Tibial nerve (tissue), 3 donors: Measurements from ENCODE around the gene HSPA6.
"Not testable (repeated sequence)": the region's sequence is repeated elsewhere in the genome, so short reads cannot be mapped to it uniquely, and the experiment has no call there.

ENCODE experiments used
- POLR2A ChIP-seq, 2 donors: fragments of 450-650 bp; IDR thresholded peaks; one replicate each; pipeline ENCODE4 v1.6.1; 2017; ENCODE audit warnings: antibody characterized with exemption in 2 of 2, mild to moderate bottlenecking in 2 of 2, moderate library complexity in 2 of 2
- TF ChIP-seq, protein P1 (sequence below), 5 experiments: fragments of 200-600 bp in 3 of 5; fragments of 450-650 bp in 2 of 5; sonication (generic) in 3 of 5; IDR thresholded peaks; one replicate each; pipeline ENCODE4 v1.5.1; 2016 to 2019; ENCODE audit warnings: antibody characterized with exemption in 5 of 5, mild to moderate bottlenecking in 3 of 5, moderate library complexity in 2 of 5

DNA sequence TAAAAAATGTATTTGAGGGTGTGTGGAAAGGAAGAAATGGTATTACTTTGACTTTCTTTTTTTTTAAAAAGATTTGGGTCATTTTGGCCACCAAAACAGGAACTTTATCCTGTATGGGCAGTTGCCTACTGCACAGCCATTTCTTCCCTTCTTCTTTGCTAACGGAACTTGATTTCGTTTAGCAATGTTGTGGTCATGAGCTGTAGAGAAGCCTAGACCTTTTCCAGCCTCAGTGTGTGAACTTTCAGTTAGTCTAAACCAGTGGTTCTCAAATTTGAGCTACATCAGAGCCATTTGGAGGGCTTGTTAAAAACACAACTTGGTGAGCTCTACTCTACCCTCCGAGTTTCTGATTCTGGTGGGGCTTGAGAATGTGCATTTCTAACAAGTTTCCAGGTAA, 38.1 kb downstream of the HSPA6 start:
- not testable (repeated sequence) for TF ChIP-seq POLR2A (IDR thresholded peaks at IDR 0.05)
- TF ChIP-seq, protein P1, sequence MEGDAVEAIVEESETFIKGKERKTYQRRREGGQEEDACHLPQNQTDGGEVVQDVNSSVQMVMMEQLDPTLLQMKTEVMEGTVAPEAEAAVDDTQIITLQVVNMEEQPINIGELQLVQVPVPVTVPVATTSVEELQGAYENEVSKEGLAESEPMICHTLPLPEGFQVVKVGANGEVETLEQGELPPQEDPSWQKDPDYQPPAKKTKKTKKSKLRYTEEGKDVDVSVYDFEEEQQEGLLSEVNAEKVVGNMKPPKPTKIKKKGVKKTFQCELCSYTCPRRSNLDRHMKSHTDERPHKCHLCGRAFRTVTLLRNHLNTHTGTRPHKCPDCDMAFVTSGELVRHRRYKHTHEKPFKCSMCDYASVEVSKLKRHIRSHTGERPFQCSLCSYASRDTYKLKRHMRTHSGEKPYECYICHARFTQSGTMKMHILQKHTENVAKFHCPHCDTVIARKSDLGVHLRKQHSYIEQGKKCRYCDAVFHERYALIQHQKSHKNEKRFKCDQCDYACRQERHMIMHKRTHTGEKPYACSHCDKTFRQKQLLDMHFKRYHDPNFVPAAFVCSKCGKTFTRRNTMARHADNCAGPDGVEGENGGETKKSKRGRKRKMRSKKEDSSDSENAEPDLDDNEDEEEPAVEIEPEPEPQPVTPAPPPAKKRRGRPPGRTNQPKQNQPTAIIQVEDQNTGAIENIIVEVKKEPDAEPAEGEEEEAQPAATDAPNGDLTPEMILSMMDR (IDR thresholded peaks at IDR 0.05): not testable (repeated sequence)
